Measurements from ENCODE around the gene IL27RA. TPM values are rescaled to one million over a fixed set of nuclear protein-coding genes. Genes with fewer than 3 reads are reported as not detected.

The IL27RA gene
- total and polyA plus RNA-seq, 2 donors (not counting 3 experiments of a cell fraction or from before 2014, with no cell fraction given), result 1.6 to 4.5 TPM

GRCh38 chr19:14061081-14061749 is 29.7 kb downstream of the IL27RA start:
- Histone ChIP-seq H3K9ac (replicated peaks; ENCODE audit: extremely low read depth, insufficient read depth, low read length) (no peak overlapping the region), H4K20me1 (replicated peaks; ENCODE audit: control insufficient read depth, extremely low read depth, insufficient read depth, low read length) (no peaks in the 10 kb centered on the region), H3K9me1 (replicated peaks; ENCODE audit: control insufficient read depth, extremely low read depth, insufficient read depth, low read length) (no peaks in the 10 kb centered on the region), H3K4me1 (ENCODE audit: control insufficient read depth, extremely low read depth, insufficient read depth, low read length) (no peaks in the 10 kb centered on the region), H3K4me3 (replicated peaks in 1 of 3; ENCODE audit: insufficient read depth in 1 of 3, low read depth in 1 of 3, low read length in 3 of 3) (no peak overlapping the region), H2AFZ (ENCODE audit: low read depth, low read length) (no peak overlapping the region), H3K79me2 (ENCODE audit: control insufficient read depth, insufficient read depth, low read length) (no peaks in the 10 kb centered on the region), H3K4me2 (ENCODE audit: insufficient read depth, low read length) (no peak overlapping the region), H3K9me3 (replicated peaks; ENCODE audit: control insufficient read depth, insufficient read depth, low read length) (no peaks in the 10 kb centered on the region), H3K36me3 (ENCODE audit: control insufficient read depth in 2 of 2, extremely low read depth in 1 of 2, insufficient read depth in 2 of 2, low read length in 2 of 2) (no peaks in the 10 kb centered on the region), H3K27ac (ENCODE audit: insufficient read depth, low read depth, low read length) (no peak overlapping the region), H3K27me3 (ENCODE audit: control insufficient read depth in 2 of 2, insufficient read depth in 2 of 2, low read length in 2 of 2) (peaks cover 7 to 8% of the 10 kb centered on the region in 2 experiments)
- dilution Hi-C loops (cut with MboI; ENCODE audit: extremely low pct_ligation_motif_present, low sequenced_read_pairs) (no loop called here), intact Hi-C loops (cut with micrococcal nuclease) (no loop called here)
- no TSS peak for BruUV-seq (replicated peaks)
- FAIRE-seq (no peak), DNase-seq (ENCODE audit: low read depth, low spot score) (no peak)
- ChIA-PET POLR2A (no interaction called here), CTCF (interaction anchor here (1.2 to 4.6 kb wide), 5 partner anchors 11 to 183 kb away, joined by 3 to 58 read pairs (median 24); partner anchors contain the start of genes MISP3 and NANOS3)
- TF ChIP-seq JUN (IDR thresholded peaks at IDR 0.05; ENCODE audit: borderline replicate concordance, insufficient read depth, insufficient read length, low read depth), result no peak
- no peak for TF ChIP-seq GATA2 (IDR thresholded peaks at IDR 0.05; ENCODE audit: insufficient read depth, insufficient read length, low read depth, low read length)
- no peak for TF ChIP-seq POLR2AphosphoS5 (IDR thresholded peaks at IDR 0.05; ENCODE audit: insufficient read depth, low read depth, low read length)
- no peak for TF ChIP-seq MYC (IDR thresholded peaks at IDR 0.05; ENCODE audit: low read depth, low read length)
- no peak for TF ChIP-seq CTCF (IDR thresholded peaks at IDR 0.05; ENCODE audit: extremely low read depth in 1 of 2, insufficient read depth in 1 of 2, low read depth in 1 of 2, low read length in 2 of 2)
- TF ChIP-seq EZH2 (IDR thresholded peaks at IDR 0.05; ENCODE audit: borderline replicate concordance, low read depth, low read length, severe bottlenecking), result no peak
- TF ChIP-seq POLR2A (IDR thresholded peaks at IDR 0.05; ENCODE audit: low read depth, low read length), result no peak
- TF ChIP-seq FOS (IDR thresholded peaks at IDR 0.05; ENCODE audit: borderline replicate concordance, insufficient read depth, low read length), result no peak
- TF ChIP-seq MAX (IDR thresholded peaks at IDR 0.05; ENCODE audit: insufficient read depth, insufficient read length), result no peak

Data from endothelial cell of umbilical vein (primary cell).